ENCODE measurements around the gene CDKN1A.

- no peak for TF ChIP-seq ZNF396 (CRISPR knock-in tag; IDR thresholded peaks at IDR 0.05; ENCODE audit: borderline replicate concordance)
- TF ChIP-seq, protein P1, sequence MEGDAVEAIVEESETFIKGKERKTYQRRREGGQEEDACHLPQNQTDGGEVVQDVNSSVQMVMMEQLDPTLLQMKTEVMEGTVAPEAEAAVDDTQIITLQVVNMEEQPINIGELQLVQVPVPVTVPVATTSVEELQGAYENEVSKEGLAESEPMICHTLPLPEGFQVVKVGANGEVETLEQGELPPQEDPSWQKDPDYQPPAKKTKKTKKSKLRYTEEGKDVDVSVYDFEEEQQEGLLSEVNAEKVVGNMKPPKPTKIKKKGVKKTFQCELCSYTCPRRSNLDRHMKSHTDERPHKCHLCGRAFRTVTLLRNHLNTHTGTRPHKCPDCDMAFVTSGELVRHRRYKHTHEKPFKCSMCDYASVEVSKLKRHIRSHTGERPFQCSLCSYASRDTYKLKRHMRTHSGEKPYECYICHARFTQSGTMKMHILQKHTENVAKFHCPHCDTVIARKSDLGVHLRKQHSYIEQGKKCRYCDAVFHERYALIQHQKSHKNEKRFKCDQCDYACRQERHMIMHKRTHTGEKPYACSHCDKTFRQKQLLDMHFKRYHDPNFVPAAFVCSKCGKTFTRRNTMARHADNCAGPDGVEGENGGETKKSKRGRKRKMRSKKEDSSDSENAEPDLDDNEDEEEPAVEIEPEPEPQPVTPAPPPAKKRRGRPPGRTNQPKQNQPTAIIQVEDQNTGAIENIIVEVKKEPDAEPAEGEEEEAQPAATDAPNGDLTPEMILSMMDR (IDR thresholded peaks at IDR 0.05) = no peak
- TF ChIP-seq NR1H2 (CRISPR knock-in tag; IDR thresholded peaks at IDR 0.05) = no peak
- no peak for TF ChIP-seq ETV6 (CRISPR knock-in tag; IDR thresholded peaks at IDR 0.05)
- TF ChIP-seq ZNF263 (CRISPR knock-in tag; IDR thresholded peaks at IDR 0.05; ENCODE audit: low read depth) = no peak
- TF ChIP-seq GABPB1 (CRISPR knock-in tag; IDR thresholded peaks at IDR 0.05) = no peak
- TF ChIP-seq ZNF317 (CRISPR knock-in tag; IDR thresholded peaks at IDR 0.05; ENCODE audit: borderline replicate concordance, low read depth) = no peak
- TF ChIP-seq, protein P2, sequence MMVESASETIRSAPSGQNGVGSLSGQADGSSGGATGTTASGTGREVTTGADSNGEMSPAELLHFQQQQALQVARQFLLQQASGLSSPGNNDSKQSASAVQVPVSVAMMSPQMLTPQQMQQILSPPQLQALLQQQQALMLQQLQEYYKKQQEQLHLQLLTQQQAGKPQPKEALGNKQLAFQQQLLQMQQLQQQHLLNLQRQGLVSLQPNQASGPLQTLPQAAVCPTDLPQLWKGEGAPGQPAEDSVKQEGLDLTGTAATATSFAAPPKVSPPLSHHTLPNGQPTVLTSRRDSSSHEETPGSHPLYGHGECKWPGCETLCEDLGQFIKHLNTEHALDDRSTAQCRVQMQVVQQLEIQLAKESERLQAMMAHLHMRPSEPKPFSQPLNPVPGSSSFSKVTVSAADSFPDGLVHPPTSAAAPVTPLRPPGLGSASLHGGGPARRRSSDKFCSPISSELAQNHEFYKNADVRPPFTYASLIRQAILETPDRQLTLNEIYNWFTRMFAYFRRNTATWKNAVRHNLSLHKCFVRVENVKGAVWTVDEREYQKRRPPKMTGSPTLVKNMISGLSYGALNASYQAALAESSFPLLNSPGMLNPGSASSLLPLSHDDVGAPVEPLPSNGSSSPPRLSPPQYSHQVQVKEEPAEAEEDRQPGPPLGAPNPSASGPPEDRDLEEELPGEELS (CRISPR knock-in tag; IDR thresholded peaks at IDR 0.05) = no peak
Observed at GRCh38 chr6:36636687-36637418, 41.7 kb upstream of the CDKN1A start.

Measured in WTC11 (cell line).